K562 (cell line): ENCODE results near the gene MSL3. TPM values are rescaled to one million over a fixed set of nuclear protein-coding genes. Genes with fewer than 3 reads are reported as not detected.

Experiments used
- ATF7 ChIP-seq: fragments of 450-650 bp; IDR thresholded peaks from 2 replicates; pipeline ENCODE4 v1.7.1; 2014; ENCODE audit warnings: mild to moderate bottlenecking, moderate library complexity
- CCNT2 ChIP-seq: IDR thresholded peaks from 2 replicates; pipeline ENCODE4 v1.6.1; 2011; ENCODE audit warnings: borderline replicate concordance, low read depth, mild to moderate bottlenecking, moderate library complexity, mixed read lengths, low read length; ENCODE audit not compliant: insufficient read length; ENCODE audit errors: extremely low read depth
- E2F3 ChIP-seq: fragments of 250-450 bp; sonication (Bioruptor Pico); IDR thresholded peaks from 2 replicates; pipeline ENCODE4 v1.4.0; 2020; ENCODE audit warnings: mild to moderate bottlenecking
- ELF4 ChIP-seq: fragments of 450-650 bp; formaldehyde crosslinking; IDR thresholded peaks from 2 replicates; pipeline ENCODE4 v1.4.0; 2022; ENCODE audit warnings: missing genetic modification characterization
- ERF ChIP-seq: fragments of 450-650 bp; formaldehyde crosslinking; IDR thresholded peaks from 2 replicates; pipeline ENCODE4 v1.4.0; 2020; ENCODE audit warnings: mild to moderate bottlenecking, mixed read lengths
- GTF2F1 ChIP-seq: IDR thresholded peaks from 2 replicates; pipeline ENCODE4 v1.6.1; 2011; ENCODE audit warnings: low read depth, low read length, improper control_type of control experiment
- HDAC2 ChIP-seq: fragments of 450-650 bp; IDR thresholded peaks from 2 replicates; pipeline ENCODE4 v1.6.1; 2016; ENCODE audit warnings: mild to moderate bottlenecking
- HDAC6 ChIP-seq: IDR thresholded peaks from 2 replicates; pipeline ENCODE4 v1.6.1; 2012; ENCODE audit warnings: low read depth, mild to moderate bottlenecking, control low read depth, inconsistent platforms, low read length, moderate library complexity
- HNRNPUL1 ChIP-seq: fragments of 200-400 bp; formaldehyde crosslinking; IDR thresholded peaks from 2 replicates; pipeline ENCODE4 v1.6.1; 2017; ENCODE audit warnings: low read length
- KDM1A ChIP-seq, 2 experiments: fragments of 450-650 bp; IDR thresholded peaks; 2 replicates each; pipeline ENCODE4 v1.6.1; 2016; ENCODE audit warnings: mild to moderate bottlenecking in 2 of 2
- MTA3 ChIP-seq: fragments of 450-650 bp; formaldehyde crosslinking; IDR thresholded peaks from 2 replicates; pipeline ENCODE4 v1.6.1; 2017; ENCODE audit warnings: mild to moderate bottlenecking, borderline replicate concordance
- NBN ChIP-seq: fragments of 450-650 bp; IDR thresholded peaks from 2 replicates; pipeline ENCODE4 v1.6.1; 2016; ENCODE audit warnings: low read depth, mild to moderate bottlenecking
- NCOA2 ChIP-seq, 2 experiments: fragments of 450-650 bp; IDR thresholded peaks; 2 replicates each; pipeline ENCODE4 v1.6.1; 2018; ENCODE audit warnings: mild to moderate bottlenecking in 2 of 2, moderate library complexity in 1 of 2; ENCODE audit not compliant: partially characterized antibody in 2 of 2
- PHB2 ChIP-seq: fragments of 450-650 bp; IDR thresholded peaks from 2 replicates; pipeline ENCODE4 v1.6.1; 2017; ENCODE audit warnings: low read depth
- POLR2H ChIP-seq: IDR thresholded peaks from 2 replicates; pipeline ENCODE4 v1.6.1; 2016; ENCODE audit warnings: missing genetic modification characterization, low read depth, mild to moderate bottlenecking, control low read depth, missing compliant biosample characterization, moderate library complexity
- RBBP5 ChIP-seq: fragments of 200-600 bp; sonication (generic); IDR thresholded peaks from 2 replicates; pipeline ENCODE4 v1.6.1; 2012; ENCODE audit warnings: borderline replicate concordance, mild to moderate bottlenecking, low read length, control low read depth, inconsistent platforms; ENCODE audit not compliant: insufficient read depth, poor library complexity, severe bottlenecking
- RCOR1 ChIP-seq, 2 experiments: IDR thresholded peaks; 2 replicates each; pipeline ENCODE4 v1.6.1; 2012; ENCODE audit warnings: low read depth in 2 of 2, low read length in 2 of 2, borderline replicate concordance in 1 of 2, improper control_type of control experiment in 1 of 2
- SAFB2 ChIP-seq: fragments of 200-400 bp; formaldehyde crosslinking; IDR thresholded peaks from 2 replicates; pipeline ENCODE4 v1.6.1; 2018; ENCODE audit warnings: borderline replicate concordance, low read length, low read depth, moderate library complexity; ENCODE audit not compliant: severe bottlenecking
- SIN3A ChIP-seq, 2 experiments: fragments of 150-350 bp in 1 of 2; IDR thresholded peaks; 2 replicates each; pipeline ENCODE4 v1.6.1; 2011 to 2016; ENCODE audit warnings: borderline replicate concordance in 2 of 2, low read depth in 2 of 2, low read length in 2 of 2, mild to moderate bottlenecking in 2 of 2, moderate library complexity in 2 of 2; ENCODE audit not compliant: control insufficient read depth in 1 of 2
- SPI1 ChIP-seq: IDR thresholded peaks from 2 replicates; pipeline ENCODE4 v1.6.1; 2011; ENCODE audit warnings: low read depth, low read length, control low read depth, borderline replicate concordance
- TBL1XR1 ChIP-seq, 2 experiments: IDR thresholded peaks; 2 replicates each; pipeline ENCODE4 v1.6.1; 2012; ENCODE audit warnings: improper control_type of control experiment in 2 of 2, low read length in 2 of 2, mild to moderate bottlenecking in 1 of 2
- UBTF ChIP-seq, 2 experiments: IDR thresholded peaks; 2 replicates each; pipeline ENCODE4 v1.6.1; 2012; ENCODE audit warnings: improper control_type of control experiment in 2 of 2, low read depth in 2 of 2, low read length in 2 of 2, borderline replicate concordance in 1 of 2
- ZNF507 ChIP-seq: conservative IDR thresholded peaks from 2 replicates; pipeline ENCODE4 v1.6.1; 2017; ENCODE audit warnings: missing genetic modification characterization, missing compliant biosample characterization
- ZNF778 ChIP-seq: fragments of 450-650 bp; formaldehyde crosslinking; IDR thresholded peaks from 2 replicates; pipeline ENCODE4 v1.4.0; 2020; ENCODE audit warnings: mild to moderate bottlenecking, moderate library complexity
- polyA plus RNA-seq, 8 experiments: library from polyadenylated mRNA; depleted of rRNA in 4 of 8; stranded (reverse) in 5 of 8; unstranded in 3 of 8; fragments of >200 nt; fragmentation: Nextera tagmentation in 2 of 8; fragmentation: Illumina TruSeq in 1 of 8; extraction: Ambion mirVana in 2 of 8; extraction: Trizol in 1 of 8; gene quantifications; 2 replicates each; pipeline versions ENCODE4 v1.2.1 to v1.2.3, GENCODE V29; 2011 to 2014; ENCODE audit warnings: inconsistent platforms in 1 of 8, missing spikeins in 1 of 8
- total RNA-seq, 7 experiments: library from RNA; depleted of rRNA in 6 of 7; stranded (reverse); fragments of >200 nt in 6 of 7; fragmentation: Illumina TruSeq in 2 of 7; extraction: Trizol in 2 of 7; gene quantifications; 2 replicates each; pipeline versions ENCODE4 v1.2.1 to v1.2.3, GENCODE V29; 2011 to 2021; ENCODE audit warnings: low replicate concordance in 1 of 7
- TF ChIP-seq, protein P1 (sequence below): fragments of 450-650 bp; formaldehyde crosslinking; IDR thresholded peaks from 2 replicates; pipeline ENCODE4 v1.4.0; 2022; ENCODE audit warnings: mild to moderate bottlenecking, moderate library complexity
- TF ChIP-seq, protein P2 (sequence below): sonication (generic); formaldehyde crosslinking; IDR thresholded peaks from 2 replicates; pipeline ENCODE4 v1.8.0; 2022; ENCODE audit warnings: mild to moderate bottlenecking, missing genetic modification reagents

MSL3 gene
- total and polyA plus RNA-seq, 9 of the 15 experiments (the other 6 are each of a cell fraction or from before 2014, with no cell fraction given) = 21.3 to 39.9 (median 27.1) TPM

GRCh38 chrX:11757719-11758399, at the start of gene MSL3 (continued):
- TF ChIP-seq NCOA2 (IDR thresholded peaks at IDR 0.05; ENCODE audit: partially characterized antibody in 2 of 2) (no peak), MTA3 (peak; percentile 61; the same call in 1 of the 2 replicates), GTF2F1 (no peak), KDM1A (IDR thresholded peaks at IDR 0.05) (no peak), ELF4 (no peak), E2F3 (CRISPR knock-in tag) (no peak), NBN (no peak), ZNF507 (tag) (no peak), ZNF778 (CRISPR knock-in tag) (no peak), RBBP5 (peak; percentile 69), HDAC6 (no peak), ERF (CRISPR knock-in tag) (no peak), HDAC2 (no peak), ATF7 (peak; percentile 21; the same call in 1 of the 2 replicates), RCOR1 (IDR thresholded peaks at IDR 0.05; ENCODE audit: borderline replicate concordance in 1 of 2, low read depth in 2 of 2, low read length in 2 of 2) (no peak), TBL1XR1 (IDR thresholded peaks at IDR 0.05; ENCODE audit: low read length in 2 of 2) (no peak), HNRNPUL1 (no peak), PHB2 (no peak), POLR2H (tag) (no peak), SPI1 (no peak), SIN3A (IDR thresholded peaks at IDR 0.05; ENCODE audit: borderline replicate concordance in 2 of 2, control insufficient read depth in 1 of 2, low read depth in 2 of 2, low read length in 2 of 2) (no peak), UBTF (IDR thresholded peaks at IDR 0.05; ENCODE audit: borderline replicate concordance in 1 of 2, low read depth in 2 of 2, low read length in 2 of 2) (0 out of 4 replicates have a peak, but pooled peaks of 1 of the 2 experiments have one; percentile 45), CCNT2 (peak; percentile 55), SAFB2 (no peak)
- TF ChIP-seq, protein P1, sequence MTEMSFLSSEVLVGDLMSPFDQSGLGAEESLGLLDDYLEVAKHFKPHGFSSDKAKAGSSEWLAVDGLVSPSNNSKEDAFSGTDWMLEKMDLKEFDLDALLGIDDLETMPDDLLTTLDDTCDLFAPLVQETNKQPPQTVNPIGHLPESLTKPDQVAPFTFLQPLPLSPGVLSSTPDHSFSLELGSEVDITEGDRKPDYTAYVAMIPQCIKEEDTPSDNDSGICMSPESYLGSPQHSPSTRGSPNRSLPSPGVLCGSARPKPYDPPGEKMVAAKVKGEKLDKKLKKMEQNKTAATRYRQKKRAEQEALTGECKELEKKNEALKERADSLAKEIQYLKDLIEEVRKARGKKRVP = no peak
- TF ChIP-seq, protein P2, sequence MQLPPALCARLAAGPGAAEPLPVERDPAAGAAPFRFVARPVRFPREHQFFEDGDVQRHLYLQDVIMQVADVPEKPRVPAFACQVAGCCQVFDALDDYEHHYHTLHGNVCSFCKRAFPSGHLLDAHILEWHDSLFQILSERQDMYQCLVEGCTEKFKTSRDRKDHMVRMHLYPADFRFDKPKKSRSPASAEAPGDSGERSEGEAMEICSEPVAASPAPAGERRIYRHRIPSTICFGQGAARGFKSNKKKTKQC (CRISPR knock-in tag) = peak; percentile 31; the same call in 1 of the 2 replicates
